ENCODE data around the gene AADAC. TPM values are rescaled to one million over a fixed set of nuclear protein-coding genes. Genes with fewer than 3 reads are reported as not detected.

Gene AADAC
- total RNA-seq, 2 donors from 2014 or later, result 7.3 to 8.0 TPM

DNA sequence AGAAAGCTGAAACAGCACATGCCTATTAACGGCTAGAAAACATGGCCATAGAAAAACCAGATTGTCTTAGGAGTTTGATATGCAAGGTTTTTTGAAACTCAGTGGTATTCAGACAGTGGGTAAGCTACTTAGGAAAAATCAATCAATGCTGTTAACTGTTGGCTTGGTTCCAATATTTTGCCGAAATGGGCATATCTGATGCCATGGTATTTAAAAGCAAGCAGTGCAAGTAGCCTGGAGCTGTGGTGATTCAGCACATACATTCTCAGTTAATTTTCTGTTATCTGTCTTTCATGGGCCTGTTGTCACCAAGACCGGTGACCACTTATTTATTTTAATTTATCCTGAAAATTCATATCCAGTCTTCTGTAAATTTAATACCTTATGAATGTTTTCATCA lies 42.2 kb downstream of the AADAC start:
- WGBS, 2 donors, result 35 to 42% methylated on average over 3 of the region's 3 CpGs
- Histone ChIP-seq H3K9me3 (no peaks in the 10 kb centered on the region), H3K27ac (no peak overlapping the region), H3K27me3 (no peaks in the 10 kb centered on the region), H3K4me3 (no peak overlapping the region), H3K36me3 (replicated peaks in 1 of 2; ENCODE audit: insufficient read depth in 1 of 2, low read depth in 2 of 2) (no peaks in the 10 kb centered on the region), H3K4me1 (peaks cover 17% of the 10 kb centered on the region)
- DNase-seq (no peak), ATAC-seq (no peak)
- intact Hi-C loops (cut with DNase I), result no loop called here
- TF ChIP-seq POLR2A (IDR thresholded peaks at IDR 0.05), result no peak
- TF ChIP-seq, protein P1, sequence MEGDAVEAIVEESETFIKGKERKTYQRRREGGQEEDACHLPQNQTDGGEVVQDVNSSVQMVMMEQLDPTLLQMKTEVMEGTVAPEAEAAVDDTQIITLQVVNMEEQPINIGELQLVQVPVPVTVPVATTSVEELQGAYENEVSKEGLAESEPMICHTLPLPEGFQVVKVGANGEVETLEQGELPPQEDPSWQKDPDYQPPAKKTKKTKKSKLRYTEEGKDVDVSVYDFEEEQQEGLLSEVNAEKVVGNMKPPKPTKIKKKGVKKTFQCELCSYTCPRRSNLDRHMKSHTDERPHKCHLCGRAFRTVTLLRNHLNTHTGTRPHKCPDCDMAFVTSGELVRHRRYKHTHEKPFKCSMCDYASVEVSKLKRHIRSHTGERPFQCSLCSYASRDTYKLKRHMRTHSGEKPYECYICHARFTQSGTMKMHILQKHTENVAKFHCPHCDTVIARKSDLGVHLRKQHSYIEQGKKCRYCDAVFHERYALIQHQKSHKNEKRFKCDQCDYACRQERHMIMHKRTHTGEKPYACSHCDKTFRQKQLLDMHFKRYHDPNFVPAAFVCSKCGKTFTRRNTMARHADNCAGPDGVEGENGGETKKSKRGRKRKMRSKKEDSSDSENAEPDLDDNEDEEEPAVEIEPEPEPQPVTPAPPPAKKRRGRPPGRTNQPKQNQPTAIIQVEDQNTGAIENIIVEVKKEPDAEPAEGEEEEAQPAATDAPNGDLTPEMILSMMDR (IDR thresholded peaks at IDR 0.05), result no peak

DNA sequence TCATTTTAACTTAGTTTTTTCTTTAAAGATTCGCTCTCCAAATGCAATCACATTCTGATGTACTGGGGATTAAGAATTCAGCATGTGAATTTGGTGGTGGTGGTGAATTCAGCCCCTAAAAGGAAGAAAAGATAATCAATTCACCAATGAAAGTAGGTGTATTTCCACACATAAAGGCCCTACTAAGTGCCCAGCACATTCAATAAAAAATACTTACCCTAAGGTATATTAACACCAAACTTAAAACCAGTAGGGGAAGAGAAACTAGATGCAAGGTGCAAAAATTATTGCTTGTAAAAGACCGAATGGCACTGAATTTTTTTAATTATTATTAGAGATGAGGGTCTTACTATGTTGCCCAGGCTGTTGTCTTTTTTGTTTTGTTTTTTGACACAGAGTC lies 42.7 kb downstream of the AADAC start:
- ATAC-seq, result no peak
- DNase-seq, result no peak
- Histone ChIP-seq H3K27ac (no peak overlapping the region), H3K4me3 (no peak overlapping the region), H3K9me3 (no peaks in the 10 kb centered on the region), H3K27me3 (no peaks in the 10 kb centered on the region), H3K36me3 (replicated peaks in 1 of 2; ENCODE audit: insufficient read depth in 1 of 2, low read depth in 2 of 2) (no peaks in the 10 kb centered on the region), H3K4me1 (peaks cover 17% of the 10 kb centered on the region)
- intact Hi-C loops (cut with DNase I), result no loop called here
- WGBS, 2 donors, result 98 to 100% methylated on average over 2 of the region's 2 CpGs
- no peak for TF ChIP-seq POLR2A (IDR thresholded peaks at IDR 0.05)
- TF ChIP-seq, protein P1 (IDR thresholded peaks at IDR 0.05), result no peak

DNA sequence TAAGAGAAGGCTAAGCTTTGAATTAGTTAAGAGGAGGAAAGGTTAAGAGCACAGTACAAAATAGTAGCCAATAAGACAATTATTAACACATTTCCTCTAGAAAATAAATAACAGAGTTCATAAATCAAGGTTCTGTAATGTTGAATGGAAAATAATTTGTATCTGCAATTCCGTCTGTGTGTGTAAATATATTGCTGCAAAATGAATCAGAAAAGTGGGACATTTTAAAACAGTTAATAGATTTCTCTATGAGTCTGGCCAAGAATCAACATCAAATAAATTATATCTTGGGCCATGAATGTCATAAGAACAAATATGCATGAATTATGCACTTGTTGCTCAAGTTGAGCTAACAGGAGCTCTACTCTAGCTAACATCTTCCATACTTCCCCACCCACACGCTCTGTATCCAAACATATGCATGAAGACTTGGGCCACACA lies 45.3 kb downstream of the AADAC start:
- Histone ChIP-seq H3K27ac (peak overlapping the region in 1 of 4 donors; percentile 34), H3K9me3 (no peaks in the 10 kb centered on the region), H3K27me3 (no peaks in the 10 kb centered on the region), H3K4me3 (no peak overlapping the region), H3K36me3 (replicated peaks in 1 of 2; ENCODE audit: insufficient read depth in 1 of 2, low read depth in 2 of 2) (no peaks in the 10 kb centered on the region), H3K4me1 (peaks cover 17% of the 10 kb centered on the region)
- WGBS, 2 donors, result 11 to 20% methylated on average over 2 of the region's 2 CpGs
- TF ChIP-seq, protein P1 (IDR thresholded peaks at IDR 0.05), result no peak
- TF ChIP-seq POLR2A (IDR thresholded peaks at IDR 0.05), result no peak
- intact Hi-C loops (cut with DNase I), result no loop called here
- no peak for ATAC-seq
- no peak for DNase-seq

DNA sequence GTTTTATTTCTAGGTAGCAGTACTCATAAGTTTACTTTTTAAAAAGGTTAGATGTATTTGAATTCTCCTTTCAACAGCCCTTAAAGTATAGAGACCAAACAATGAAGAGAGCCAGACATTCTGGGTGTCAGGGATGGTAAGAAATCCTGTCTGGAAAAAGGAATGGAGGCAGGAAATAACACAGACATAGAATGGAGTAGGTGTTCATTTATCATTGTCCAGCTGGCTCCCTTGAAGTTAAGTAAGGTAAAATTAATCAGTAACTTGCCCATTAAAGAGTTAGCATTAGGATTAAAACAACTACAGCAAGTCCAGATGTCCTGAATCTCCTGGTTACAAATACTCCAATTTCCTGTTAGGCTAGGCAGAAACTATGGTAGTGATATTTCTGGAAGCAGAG lies 46.0 kb downstream of the AADAC start:
- ATAC-seq (peak; percentile 60), DNase-seq (no peak)
- TF ChIP-seq, protein P1 (IDR thresholded peaks at IDR 0.05), result no peak
- TF ChIP-seq POLR2A (IDR thresholded peaks at IDR 0.05), result no peak
- Histone ChIP-seq H3K9me3 (no peaks in the 10 kb centered on the region), H3K27me3 (no peaks in the 10 kb centered on the region), H3K36me3 (replicated peaks in 1 of 2; ENCODE audit: insufficient read depth in 1 of 2, low read depth in 2 of 2) (no peaks in the 10 kb centered on the region), H3K4me3 (no peak overlapping the region), H3K4me1 (peaks cover 17% of the 10 kb centered on the region), H3K27ac (peak overlapping the region in 1 of 4 donors; percentile 34)
- intact Hi-C loops (cut with DNase I), result no loop called here

DNA sequence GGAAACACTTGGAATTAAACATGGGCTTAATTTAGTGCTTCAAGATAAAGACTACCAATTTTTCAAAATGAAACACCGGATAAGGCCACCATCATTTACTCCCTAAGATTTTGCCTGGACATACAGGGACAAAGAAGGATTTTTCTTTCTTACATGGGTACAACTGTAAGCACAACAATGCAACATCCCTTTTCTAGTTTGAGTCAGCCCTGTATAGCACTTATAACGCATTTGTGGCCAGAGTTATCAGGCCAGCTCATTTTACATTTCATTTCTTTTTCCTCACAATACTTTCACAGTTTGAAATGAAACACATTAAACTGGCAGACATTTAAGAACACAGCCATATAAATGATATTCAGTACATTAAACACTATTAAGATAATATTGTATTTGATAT lies 49.7 kb downstream of the AADAC start:
- intact Hi-C loops (cut with DNase I), result no loop called here
- Histone ChIP-seq H3K27ac (no peak overlapping the region), H3K4me1 (peaks cover 17% of the 10 kb centered on the region), H3K36me3 (replicated peaks in 1 of 2; ENCODE audit: insufficient read depth in 1 of 2, low read depth in 2 of 2) (no peaks in the 10 kb centered on the region), H3K4me3 (no peak overlapping the region), H3K9me3 (no peaks in the 10 kb centered on the region), H3K27me3 (no peaks in the 10 kb centered on the region)
- WGBS, 2 donors, result 84 to 91% methylated on average over 2 of the region's 2 CpGs
- TF ChIP-seq POLR2A (IDR thresholded peaks at IDR 0.05), result no peak
- TF ChIP-seq, protein P1 (IDR thresholded peaks at IDR 0.05), result no peak
- ATAC-seq, result no peak
- no peak for DNase-seq
